ENCODE data around the gene SAP30BP. TPM values are rescaled to one million over a fixed set of nuclear protein-coding genes. Genes with fewer than 3 reads are reported as not detected.

Gene SAP30BP
- total and polyA plus RNA-seq, 2 donors (not counting 1 experiment from before 2014, with no cell fraction given) = 143 to 148 TPM

- Mint-ChIP-seq H3K9me3 (ENCODE audit: insufficient read depth) (no peaks in the 10 kb centered on the region), H3K27me3 (no peaks in the 10 kb centered on the region), H3K4me1 (peaks cover 4% of the 10 kb centered on the region), H3K4me3 (peak overlapping the region; percentile 3), H3K27ac (no peak overlapping the region)
- ATAC-seq (ENCODE audit: low read depth) = no peak
- H3K27ac ChIP-seq (ENCODE audit: low read length in 2 of 2) = no peak overlapping the region
- WGBS (ENCODE audit: insufficient coverage) = 86% methylated on average over 1 of the region's 4 CpGs
- H3K4me1 ChIP-seq (ENCODE audit: control insufficient read depth in 2 of 2, insufficient read depth in 2 of 2, low read length in 2 of 2) = peaks cover 4 to 10% of the 10 kb centered on the region in 2 donors
- H2AFZ ChIP-seq (ENCODE audit: insufficient read depth, low read depth, low read length, poor library complexity, severe bottlenecking) = peak overlapping the region; percentile 68
- H3K4me3 ChIP-seq (ENCODE audit: control extremely low read depth in 1 of 5, extremely low read depth in 1 of 5, insufficient read depth in 1 of 5, low read depth in 2 of 5, low read length in 4 of 5) = no peak overlapping the region
- H3K9ac ChIP-seq (ENCODE audit: low read length) = peak overlapping the region; percentile 7
- H3K4me2 ChIP-seq (replicated peaks; ENCODE audit: low read depth, low read length, poor library complexity, severe bottlenecking) = peak overlapping the region; percentile 34
- no peak for TF ChIP-seq CTCF (IDR thresholded peaks at IDR 0.05)
- no peak for TF ChIP-seq EZH2 (IDR thresholded peaks at IDR 0.05; ENCODE audit: borderline replicate concordance, insufficient read depth, low read depth, low read length, poor library complexity, severe bottlenecking)
- DNase-seq = no peak
- H4K20me1 ChIP-seq (ENCODE audit: control insufficient read depth, insufficient read depth, low read length, poor library complexity, severe bottlenecking) = no peaks in the 10 kb centered on the region
- CTCF ChIA-PET = interaction anchor here (1.0 to 1.6 kb wide), 2 partner anchors 83 to 102 kb away, joined by 3 to 7 read pairs; partner anchors contain the start of gene SMIM5
- intact Hi-C loops (cut with micrococcal nuclease) = no loop called here
- no peaks in the 10 kb centered on the region for H3K79me2 ChIP-seq (ENCODE audit: control insufficient read depth, insufficient read depth, low read length)
- POLR2A ChIA-PET = interaction anchor here (0.7 kb wide), 1 partner anchor 130 kb away, joined by 5 read pairs; no protein-coding TSS in a partner anchor
- no peaks in the 10 kb centered on the region for H3K36me3 ChIP-seq (replicated peaks in 1 of 2; ENCODE audit: control extremely low read depth in 1 of 2, control insufficient read depth in 1 of 2, extremely low read depth in 1 of 2, insufficient read depth in 2 of 2, low read length in 1 of 2)
- no peaks in the 10 kb centered on the region for H3K9me3 ChIP-seq (ENCODE audit: control extremely low read depth in 1 of 3, control insufficient read depth in 2 of 3, insufficient read depth in 1 of 3, low read length in 2 of 3)
- H3K27me3 ChIP-seq (replicated peaks in 1 of 4; ENCODE audit: control extremely low read depth in 1 of 4, control insufficient read depth in 3 of 4, insufficient read depth in 4 of 4, low read length in 3 of 4) = peaks cover 0 to 4% (median 0%) of the 10 kb centered on the region in 4 experiments
Observed at GRCh38 chr17:75734674-75735294, 67.6 kb downstream of the SAP30BP start.

DNA sequence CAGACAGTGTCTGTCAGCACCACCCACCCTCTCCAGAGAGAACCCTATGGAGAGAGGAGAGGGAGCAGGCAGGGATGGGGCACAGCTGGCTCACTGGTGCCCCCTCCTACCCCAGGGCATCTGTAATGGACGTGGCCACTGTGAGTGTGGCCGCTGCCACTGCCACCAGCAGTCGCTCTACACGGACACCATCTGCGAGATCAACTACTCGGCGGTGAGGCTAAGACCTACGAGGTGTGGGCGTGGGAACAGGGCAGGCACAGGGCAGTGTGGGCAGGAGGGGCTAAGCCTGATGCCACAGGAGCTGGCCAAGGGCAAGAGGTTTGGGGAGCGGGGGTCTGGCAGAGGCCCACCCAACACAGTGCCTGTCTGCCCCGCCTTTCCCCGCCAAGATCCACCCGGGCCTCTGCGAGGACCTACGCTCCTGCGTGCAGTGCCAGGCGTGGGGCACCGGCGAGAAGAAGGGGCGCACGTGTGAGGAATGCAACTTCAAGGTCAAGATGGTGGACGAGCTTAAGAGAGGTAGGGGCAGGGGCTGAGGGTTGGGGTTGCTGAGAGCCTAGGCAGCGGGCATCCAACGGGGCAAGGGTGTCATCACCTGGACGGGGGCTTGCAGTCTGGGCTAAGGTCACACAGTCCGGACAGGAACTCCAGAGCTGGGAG, 69.2 kb downstream of the SAP30BP start:
- WGBS (ENCODE audit: insufficient coverage) = 96% methylated on average over 26 of the region's 26 CpGs
- Mint-ChIP-seq H3K4me1 (peaks cover 4% of the 10 kb centered on the region), H3K9me3 (ENCODE audit: insufficient read depth) (no peaks in the 10 kb centered on the region), H3K27ac (no peak overlapping the region), H3K27me3 (no peaks in the 10 kb centered on the region), H3K4me3 (no peak overlapping the region)
- H4K20me1 ChIP-seq (ENCODE audit: control insufficient read depth, insufficient read depth, low read length, poor library complexity, severe bottlenecking) = no peaks in the 10 kb centered on the region
- intact Hi-C loops (cut with micrococcal nuclease) = no loop called here
- no peaks in the 10 kb centered on the region for H3K9me3 ChIP-seq (ENCODE audit: control extremely low read depth in 1 of 3, control insufficient read depth in 2 of 3, insufficient read depth in 1 of 3, low read length in 2 of 3)
- ATAC-seq (ENCODE audit: low read depth) (no peak), DNase-seq (no peak)
- H3K36me3 ChIP-seq (replicated peaks in 1 of 2; ENCODE audit: control extremely low read depth in 1 of 2, control insufficient read depth in 1 of 2, extremely low read depth in 1 of 2, insufficient read depth in 2 of 2, low read length in 1 of 2) = no peaks in the 10 kb centered on the region
- POLR2A ChIA-PET = no interaction called here
- H3K4me3 ChIP-seq (ENCODE audit: control extremely low read depth in 1 of 5, extremely low read depth in 1 of 5, insufficient read depth in 1 of 5, low read depth in 2 of 5, low read length in 4 of 5) = no peak overlapping the region
- no peak overlapping the region for H3K9ac ChIP-seq (ENCODE audit: low read length)
- H3K79me2 ChIP-seq (ENCODE audit: control insufficient read depth, insufficient read depth, low read length) = no peaks in the 10 kb centered on the region
- TF ChIP-seq CTCF (IDR thresholded peaks at IDR 0.05) = no peak
- no peak for TF ChIP-seq EZH2 (IDR thresholded peaks at IDR 0.05; ENCODE audit: borderline replicate concordance, insufficient read depth, low read depth, low read length, poor library complexity, severe bottlenecking)
- no peak overlapping the region for H3K4me2 ChIP-seq (replicated peaks; ENCODE audit: low read depth, low read length, poor library complexity, severe bottlenecking)
- H3K27me3 ChIP-seq (replicated peaks in 1 of 4; ENCODE audit: control extremely low read depth in 1 of 4, control insufficient read depth in 3 of 4, insufficient read depth in 4 of 4, low read length in 3 of 4) = peaks cover 0 to 4% (median 0%) of the 10 kb centered on the region in 4 experiments
- H3K4me1 ChIP-seq (ENCODE audit: control insufficient read depth in 2 of 2, insufficient read depth in 2 of 2, low read length in 2 of 2) = peaks cover 4 to 10% of the 10 kb centered on the region in 2 donors
- CTCF ChIA-PET = interaction anchor here (1.6 to 2.9 kb wide), 2 partner anchors 103 kb away, joined by 7 to 17 read pairs; partner anchors contain the start of gene SMIM5
- no peak overlapping the region for H3K27ac ChIP-seq (ENCODE audit: low read length in 2 of 2)
- H2AFZ ChIP-seq (ENCODE audit: insufficient read depth, low read depth, low read length, poor library complexity, severe bottlenecking) = no peak overlapping the region
